Measurements from ENCODE around the gene DPP8.
"Not testable (repeated sequence)": the region's sequence is repeated elsewhere in the genome, so short reads cannot be mapped to it uniquely, and the experiment has no call there.

Gene DPP8

GRCh38 chr15:65410036-65410435 lies 107.5 kb downstream of the DPP8 start:
- H3K4me3 ChIP-seq (ENCODE audit: low read length): no peak overlapping the region
- no peak for TF ChIP-seq ZNF274 (IDR thresholded peaks at IDR 0.05; ENCODE audit: low read depth, low read length)

GRCh38 chr15:65409036-65409631 lies 108.4 kb downstream of the DPP8 start:
- H3K4me3 ChIP-seq (ENCODE audit: low read length): no peak overlapping the region
- no peak for TF ChIP-seq ZNF274 (IDR thresholded peaks at IDR 0.05; ENCODE audit: low read depth, low read length)

GRCh38 chr15:65408324-65409035 lies 109.0 kb downstream of the DPP8 start:
- no peak for TF ChIP-seq ZNF274 (IDR thresholded peaks at IDR 0.05; ENCODE audit: low read depth, low read length)
- no peak overlapping the region for H3K4me3 ChIP-seq (ENCODE audit: low read length)

GRCh38 chr15:65406424-65407000 lies 111.0 kb downstream of the DPP8 start:
- no peak overlapping the region for H3K4me3 ChIP-seq (ENCODE audit: low read length)
- no peak for TF ChIP-seq ZNF274 (IDR thresholded peaks at IDR 0.05; ENCODE audit: low read depth, low read length)

GRCh38 chr15:65405791-65406423 lies 111.6 kb downstream of the DPP8 start:
- no peak overlapping the region for H3K4me3 ChIP-seq (ENCODE audit: low read length)
- no peak for TF ChIP-seq ZNF274 (IDR thresholded peaks at IDR 0.05; ENCODE audit: low read depth, low read length)

GRCh38 chr15:65404186-65404872 lies 113.2 kb downstream of the DPP8 start:
- no peak for TF ChIP-seq ZNF274 (IDR thresholded peaks at IDR 0.05; ENCODE audit: low read depth, low read length)
- no peak overlapping the region for H3K4me3 ChIP-seq (ENCODE audit: low read length)

GRCh38 chr15:65402961-65403360 lies 114.5 kb downstream of the DPP8 start:
- H3K4me3 ChIP-seq (ENCODE audit: low read length): no peak overlapping the region
- no peak for TF ChIP-seq ZNF274 (IDR thresholded peaks at IDR 0.05; ENCODE audit: low read depth, low read length)

GRCh38 chr15:65401611-65402240 lies 115.8 kb downstream of the DPP8 start:
- TF ChIP-seq ZNF274 (IDR thresholded peaks at IDR 0.05; ENCODE audit: low read depth, low read length): no peak
- no peak overlapping the region for H3K4me3 ChIP-seq (ENCODE audit: low read length)

GRCh38 chr15:65400760-65401610 lies 116.5 kb downstream of the DPP8 start:
- no peak for TF ChIP-seq ZNF274 (IDR thresholded peaks at IDR 0.05; ENCODE audit: low read depth, low read length)
- H3K4me3 ChIP-seq (ENCODE audit: low read length): no peak overlapping the region

- no peak for TF ChIP-seq ZNF274 (IDR thresholded peaks at IDR 0.05; ENCODE audit: low read depth, low read length)
- no peak overlapping the region for H3K4me3 ChIP-seq (ENCODE audit: low read length)
Measured at GRCh38 chr15:65399997-65400396, 117.5 kb downstream of the DPP8 start.

- no peak for TF ChIP-seq ZNF274 (IDR thresholded peaks at IDR 0.05; ENCODE audit: low read depth, low read length)
Measured at GRCh38 chr15:65399001-65399706, 118.3 kb downstream of the DPP8 start.

GRCh38 chr15:65398486-65398885 lies 119.0 kb downstream of the DPP8 start:
- not testable (repeated sequence) for H3K4me3 ChIP-seq (ENCODE audit: low read length)

More at GRCh38 chr15:65399001-65399706, 118.3 kb downstream of the DPP8 start:
- no peak overlapping the region for H3K4me3 ChIP-seq (ENCODE audit: low read length)

- TF ChIP-seq ZNF274 (IDR thresholded peaks at IDR 0.05; ENCODE audit: low read depth, low read length): no peak
- H3K4me3 ChIP-seq (ENCODE audit: low read length): no peak overlapping the region
Measured at GRCh38 chr15:65396965-65397317, 120.5 kb downstream of the DPP8 start.
